Left colon (tissue), 2 donors: ENCODE data around the gene GLCCI1. TPM values are rescaled to one million over a fixed set of nuclear protein-coding genes. Genes with fewer than 3 reads are reported as not detected.

ENCODE experiments used
- ATAC-seq: fragments of 200-7000 bp; cut with Tn5 transposase; one replicate; pipeline ENCODE4 v1.9.1; 2020; ENCODE audit warnings: mild to moderate bottlenecking, moderate library complexity
- DNase-seq, 2 donors: peaks; one replicate each; pipeline ENCODE4 v3.0.0-alpha.2; 2020
- intact Hi-C, 2 donors: fragments of 100-400 bp; cut with DNase I in 1 of 2; cut with micrococcal nuclease in 1 of 2; formaldehyde crosslinking; loops; one replicate each; pipeline versions ENCODE4 v1.11.2 to v1.14.0; 2022; cut with DNase I, micrococcal nuclease
- total RNA-seq, 2 donors: library from RNA; stranded (reverse); fragmentation: NEBNext Ultra II Directional; extraction: Animal tissue kit (Norgen Biotek cat#: 25700); gene quantifications; one replicate each; pipeline ENCODE4 v1.2.1, GENCODE V29; 2021
- donor health status: DM: no; HTN: no; CAD: no.
- donor health status: DM: yes; HTN: yes; CAD: no.

GLCCI1 gene
- total RNA-seq, 2 donors from 2014 or later: 10.5 to 12.3 TPM

DNA sequence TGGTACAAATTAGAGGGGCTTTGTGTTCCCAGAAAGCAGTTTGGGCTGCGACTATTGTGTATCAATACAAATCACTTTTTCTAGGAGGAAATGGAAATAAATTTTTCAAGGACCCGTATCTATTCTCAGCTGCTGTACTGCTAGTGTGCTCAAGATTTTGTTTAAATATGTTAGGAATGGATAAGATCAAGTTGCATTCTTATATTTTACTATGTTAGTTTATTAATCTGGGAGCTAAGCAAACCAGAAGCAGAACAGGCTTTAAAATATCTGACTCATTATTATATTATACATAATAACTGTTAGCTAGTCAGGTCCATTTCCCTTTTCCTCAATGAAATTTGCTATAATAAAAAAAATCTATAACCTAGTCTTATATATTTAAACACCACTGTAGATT, 11.1 kb upstream of the GLCCI1 start:
- DNase-seq (no peak), ATAC-seq (no peak)
- intact Hi-C loops: no loop called here

- intact Hi-C loops: no loop called here
- DNase-seq: no peak
- ATAC-seq: no peak
Observed at GRCh38 chr7:7959979-7960670, 8.5 kb upstream of the GLCCI1 start.

DNA sequence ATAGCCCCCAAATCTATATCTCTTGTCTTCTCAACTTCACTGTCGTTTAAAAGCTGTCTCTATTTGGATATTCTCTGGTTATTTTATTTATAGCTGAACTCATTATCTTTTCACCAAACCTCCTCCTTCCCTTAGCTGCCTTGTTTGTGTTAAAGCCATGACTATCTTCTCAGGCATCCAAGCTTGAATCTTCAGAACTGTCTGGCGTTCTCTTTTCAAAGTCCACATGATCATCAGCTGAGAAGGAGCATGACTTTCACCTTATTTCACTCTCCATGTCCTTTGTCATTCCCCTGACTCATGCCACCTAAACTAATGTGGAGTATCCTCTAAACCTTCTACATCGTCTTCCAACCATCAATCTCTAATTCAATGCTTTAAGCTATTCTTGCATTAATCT, 5.7 kb upstream of the GLCCI1 start:
- intact Hi-C loops: no loop called here
- ATAC-seq (no peak), DNase-seq (no peak)

DNA sequence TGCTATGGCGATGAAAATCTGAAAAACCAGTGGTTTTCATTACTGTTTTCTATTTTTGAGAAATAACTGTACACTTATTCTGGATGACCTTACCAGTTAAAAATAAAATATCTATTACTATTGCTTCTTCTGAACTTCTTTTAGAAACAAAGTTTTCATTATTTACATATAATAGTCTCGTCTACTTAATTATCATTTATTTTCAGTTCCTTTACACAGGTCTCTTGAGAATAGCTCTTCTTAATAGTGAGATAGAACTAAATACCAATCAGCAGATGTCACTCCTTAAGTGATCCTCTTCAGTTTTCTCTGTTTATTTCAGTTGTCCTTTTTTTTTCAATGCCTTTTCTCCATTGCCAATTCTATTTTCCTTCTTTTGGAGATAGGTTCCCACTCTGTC, 4.3 kb upstream of the GLCCI1 start:
- intact Hi-C loops: no loop called here
- DNase-seq: no peak
- ATAC-seq: no peak

GRCh38 chr7:7964691-7965090, 3.9 kb upstream of the GLCCI1 start:
- intact Hi-C loops: no loop called here
- ATAC-seq (no peak), DNase-seq (no peak)

- DNase-seq (no peak), ATAC-seq (no peak)
- intact Hi-C loops: no loop called here
Observed at GRCh38 chr7:7965301-7965700, 3.3 kb upstream of the GLCCI1 start.

DNA sequence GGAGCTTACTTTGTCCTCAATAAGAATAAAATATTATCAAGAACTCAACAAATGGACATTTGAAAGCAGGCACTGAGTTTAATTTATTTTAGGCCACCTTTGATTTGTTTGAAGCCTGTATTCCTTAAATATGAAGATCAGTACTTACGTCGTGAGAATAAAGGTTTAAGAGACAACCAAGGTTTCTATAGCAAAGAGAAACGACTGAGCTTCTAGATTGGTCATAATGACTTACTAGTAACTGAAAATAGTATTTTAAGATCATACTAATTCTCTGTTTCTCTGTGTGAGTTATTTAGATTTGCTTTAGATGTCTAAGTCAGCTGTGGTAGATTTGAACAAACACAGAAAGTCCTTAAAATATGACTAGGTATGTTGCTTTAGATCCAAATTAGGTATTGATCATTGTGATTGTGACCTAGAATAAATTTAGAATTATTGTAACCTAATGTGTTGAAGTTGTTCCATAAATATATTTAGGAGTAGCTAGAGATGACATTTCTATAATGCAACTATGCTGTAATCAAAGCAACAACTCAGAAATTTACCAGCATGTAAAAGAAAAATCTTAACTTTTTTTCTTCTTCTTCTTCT, 2.4 kb upstream of the GLCCI1 start:
- no peak for ATAC-seq
- intact Hi-C loops: no loop called here
- DNase-seq: no peak

DNA sequence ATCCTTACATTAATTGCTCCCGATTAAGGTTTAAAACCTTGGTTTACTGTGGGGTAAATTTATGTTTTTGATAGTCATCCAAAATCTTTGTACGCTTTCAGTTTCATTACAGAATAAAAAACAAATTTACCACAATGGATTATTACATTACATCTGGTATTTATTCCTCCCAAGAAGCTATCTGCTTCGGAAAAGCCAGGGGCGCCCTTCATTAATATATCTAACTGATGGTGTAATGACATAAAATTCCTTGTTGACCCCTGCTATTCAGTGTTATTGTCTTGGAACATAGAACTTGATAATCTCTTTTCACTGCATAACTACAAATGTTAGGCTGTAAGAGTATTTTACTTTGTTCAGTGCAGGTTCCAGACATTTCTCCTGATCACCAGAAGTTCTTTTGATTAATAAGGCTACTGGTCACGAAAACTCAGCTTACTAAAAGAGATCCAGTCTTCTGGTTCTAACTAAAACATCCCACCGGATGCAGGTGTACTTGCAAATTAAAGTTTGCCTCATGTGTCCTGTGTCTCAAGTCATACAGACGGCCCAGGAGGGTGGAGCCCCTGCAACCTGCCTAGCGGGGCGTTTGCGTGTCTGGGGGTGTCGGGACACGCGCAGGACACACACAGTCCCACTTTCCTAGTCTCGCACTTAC, 581 bp upstream of the GLCCI1 start:
- DNase-seq (no peak), ATAC-seq (no peak)
- intact Hi-C loops: no loop called here

DNA sequence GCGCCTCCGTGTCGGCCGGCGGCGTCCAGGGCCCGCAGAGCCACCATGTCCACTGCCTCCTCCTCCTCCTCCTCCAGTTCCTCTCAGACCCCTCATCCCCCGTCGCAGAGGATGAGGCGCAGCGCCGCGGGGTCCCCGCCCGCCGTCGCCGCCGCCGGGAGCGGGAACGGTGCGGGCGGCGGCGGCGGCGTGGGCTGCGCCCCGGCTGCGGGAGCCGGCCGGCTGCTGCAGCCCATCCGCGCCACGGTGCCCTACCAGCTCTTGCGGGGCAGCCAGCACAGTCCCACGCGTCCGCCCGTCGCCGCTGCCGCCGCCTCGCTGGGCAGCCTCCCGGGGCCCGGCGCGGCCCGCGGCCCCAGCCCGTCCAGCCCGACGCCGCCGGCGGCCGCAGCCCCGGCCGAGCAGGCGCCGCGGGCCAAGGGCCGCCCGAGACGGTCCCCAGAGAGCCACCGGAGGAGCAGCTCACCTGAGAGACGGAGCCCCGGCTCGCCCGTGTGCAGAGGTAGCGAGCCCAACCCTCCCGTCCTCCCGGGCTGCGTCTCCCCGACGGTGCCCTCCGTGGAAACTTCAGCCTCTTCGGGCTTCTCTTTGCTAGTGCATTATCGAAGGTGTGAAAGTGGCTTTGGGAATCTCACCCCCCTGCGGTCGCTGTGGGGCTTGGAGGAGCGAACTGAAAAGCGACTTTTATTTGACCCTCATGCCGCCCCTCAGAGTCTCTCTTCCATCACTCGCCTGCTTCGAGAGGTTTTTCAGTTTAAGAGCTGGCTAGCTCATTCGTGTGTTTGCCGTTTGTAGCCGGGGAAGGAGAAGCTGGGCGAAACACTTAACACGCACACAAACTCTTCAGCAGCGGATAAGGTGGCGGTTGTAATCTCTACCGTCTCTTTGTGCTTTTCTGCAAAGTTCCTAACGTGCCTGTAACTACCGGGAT, 975 bp downstream of the GLCCI1 start:
- ATAC-seq (peak; percentile 15), DNase-seq (peak; percentile 38 to 56)
- intact Hi-C loops: loop anchor here in 1 of 2 donors (10.0 kb wide), 1 partner anchor 285 kb away; no protein-coding TSS in a partner anchor

DNA sequence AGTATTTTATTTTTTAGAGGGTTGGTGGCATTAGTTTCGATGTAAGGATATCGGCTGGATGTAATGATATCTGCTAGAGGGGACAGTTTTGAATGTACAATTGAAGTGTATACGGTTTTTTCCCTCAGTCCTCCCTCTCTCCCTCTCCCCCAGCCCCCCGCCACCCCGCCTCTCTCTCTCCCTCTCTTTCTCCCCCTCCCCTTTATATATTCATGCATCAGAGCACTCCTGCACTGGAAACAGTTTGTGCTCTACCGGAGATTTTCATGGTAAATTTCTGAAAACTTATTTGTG, 1.6 kb downstream of the GLCCI1 start:
- no peak for DNase-seq
- no peak for ATAC-seq
- intact Hi-C loops: loop anchor here in 1 of 2 donors (10.0 kb wide), 1 partner anchor 285 kb away; no protein-coding TSS in a partner anchor

DNA sequence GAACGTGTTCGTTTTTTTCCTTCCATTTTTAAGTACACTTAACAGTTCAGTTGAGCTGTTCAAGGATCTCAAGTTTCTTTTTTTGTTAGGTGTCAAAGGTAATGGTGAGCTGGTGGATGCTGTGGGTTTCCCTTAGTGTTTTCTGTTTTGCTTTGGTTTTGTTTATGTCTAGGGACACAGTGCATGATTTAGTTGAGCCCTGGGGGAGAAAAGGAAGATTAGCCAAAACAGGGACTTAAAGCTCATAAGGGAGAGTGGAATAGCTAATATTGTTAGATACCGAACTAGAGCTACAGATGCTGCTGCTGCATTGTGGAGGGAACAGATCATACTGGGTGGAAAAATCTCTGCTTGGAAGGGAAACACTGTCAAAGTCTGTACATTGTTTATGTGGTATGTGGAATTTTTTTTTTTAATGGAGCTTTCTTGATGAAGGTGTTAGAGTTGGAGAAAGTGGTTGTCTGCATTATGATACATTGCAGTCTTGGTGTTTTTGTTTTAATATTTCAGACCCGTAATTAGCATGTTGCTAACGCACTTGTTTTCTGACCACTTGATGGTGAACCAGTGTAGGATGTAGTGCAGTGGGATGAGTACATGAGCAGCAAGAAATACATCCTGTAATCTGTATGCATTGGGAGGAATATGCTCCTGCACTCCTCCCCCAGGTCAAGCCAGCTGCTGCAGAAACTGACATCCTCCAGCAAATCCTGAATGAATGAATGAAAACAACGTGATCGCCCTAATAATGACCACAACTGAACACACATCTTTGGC, 2.1 kb downstream of the GLCCI1 start:
- no peak for ATAC-seq

DNA sequence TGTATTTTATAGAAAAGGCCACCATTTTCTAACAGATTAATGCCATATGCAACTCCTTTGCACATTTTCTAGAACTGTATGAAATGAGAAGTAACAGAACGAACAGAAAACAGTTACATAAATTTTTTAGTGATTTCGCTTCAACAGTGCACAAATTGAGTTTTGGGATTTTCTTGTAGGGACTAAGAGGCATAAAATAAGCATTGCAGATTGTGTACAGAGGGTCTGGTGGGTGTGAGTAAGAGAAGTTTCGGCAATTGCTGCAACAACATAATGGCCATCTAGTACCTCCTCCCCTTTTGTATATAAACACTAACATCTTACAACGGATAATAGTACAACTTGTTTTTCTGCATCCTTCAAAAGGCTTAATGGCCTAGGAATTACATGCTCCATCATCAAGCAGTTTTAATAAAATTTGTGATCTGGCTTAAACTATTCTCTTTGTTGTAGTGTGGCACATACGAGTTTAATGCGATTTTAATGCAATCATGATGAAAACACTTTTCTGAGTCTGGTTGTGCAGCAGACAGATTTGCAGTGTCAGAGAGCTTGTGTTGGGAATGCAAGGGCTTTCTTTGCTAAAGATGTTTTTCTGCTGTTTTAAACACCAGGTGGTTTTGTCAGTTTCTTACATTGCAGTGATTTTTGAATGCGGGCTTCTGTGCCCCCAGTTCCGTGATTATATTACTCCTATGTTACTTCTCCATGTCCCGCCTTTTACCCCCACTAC, 2.9 kb downstream of the GLCCI1 start:
- ATAC-seq (no peak), DNase-seq (no peak)
- intact Hi-C loops: loop anchor here in 1 of 2 donors (10.0 kb wide), 1 partner anchor 287 kb away; no protein-coding TSS in a partner anchor

More for the DNA sequence above, 2.1 kb downstream of the GLCCI1 start:
- intact Hi-C loops: loop anchor here in 1 of 2 donors (10.0 kb wide), 1 partner anchor 286 kb away; no protein-coding TSS in a partner anchor
- no peak for DNase-seq

DNA sequence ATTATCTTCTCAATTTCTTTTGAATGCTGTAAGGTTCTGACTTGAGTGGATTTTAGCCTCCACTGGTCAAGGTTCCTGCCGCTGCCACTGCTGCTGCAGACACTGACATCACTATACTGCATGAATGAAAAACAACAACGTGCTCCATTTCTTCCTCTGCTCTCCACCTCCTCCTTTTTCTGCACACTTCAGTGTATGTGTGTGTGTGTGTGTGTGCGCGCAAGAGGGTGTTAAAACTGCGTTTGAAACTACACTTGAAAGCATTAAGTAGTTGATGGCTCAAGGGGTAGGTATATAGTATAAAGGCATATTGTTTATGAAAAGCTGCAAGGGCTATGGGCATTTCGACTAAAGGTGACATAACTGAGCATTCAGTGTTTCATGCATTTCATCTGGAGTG, 3.5 kb downstream of the GLCCI1 start:
- intact Hi-C loops: loop anchor here in 1 of 2 donors (10.0 kb wide), 1 partner anchor 287 kb away; no protein-coding TSS in a partner anchor
- no peak for ATAC-seq
- DNase-seq: no peak

DNA sequence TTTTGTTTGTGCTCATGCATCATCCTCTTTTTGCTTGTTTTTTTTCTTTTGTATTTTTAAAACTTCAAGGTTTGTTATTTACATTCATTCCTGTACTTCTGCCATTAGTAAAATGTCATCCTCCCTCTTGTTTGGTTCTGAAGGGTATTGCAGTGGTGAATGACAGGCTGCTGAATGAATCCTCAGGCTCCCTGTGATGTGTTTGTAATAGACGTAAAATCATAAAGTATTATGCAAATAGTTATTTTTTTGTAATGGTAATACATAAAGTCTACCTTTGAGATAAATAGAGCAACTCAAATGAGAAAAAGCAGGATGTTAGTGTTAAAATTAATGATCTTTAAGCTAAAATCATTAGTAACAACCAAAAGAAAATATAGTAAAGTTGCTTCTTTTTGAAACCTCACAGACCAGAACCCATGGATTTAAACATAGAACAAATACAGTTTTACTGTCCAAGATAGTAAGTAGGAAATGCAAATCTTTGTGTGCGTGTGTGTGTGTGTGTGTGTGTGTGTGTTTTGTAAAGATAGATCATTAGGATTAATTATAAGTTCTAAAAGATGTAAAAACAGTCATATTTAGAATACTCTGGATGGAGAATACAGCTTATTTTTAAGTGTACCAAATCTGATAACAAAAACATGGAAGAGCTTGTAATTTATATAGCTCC, 4.5 kb downstream of the GLCCI1 start:
- no peak for ATAC-seq
- no peak for DNase-seq
- intact Hi-C loops: loop anchor here in 1 of 2 donors (10.0 kb wide), 1 partner anchor 288 kb away; no protein-coding TSS in a partner anchor

DNA sequence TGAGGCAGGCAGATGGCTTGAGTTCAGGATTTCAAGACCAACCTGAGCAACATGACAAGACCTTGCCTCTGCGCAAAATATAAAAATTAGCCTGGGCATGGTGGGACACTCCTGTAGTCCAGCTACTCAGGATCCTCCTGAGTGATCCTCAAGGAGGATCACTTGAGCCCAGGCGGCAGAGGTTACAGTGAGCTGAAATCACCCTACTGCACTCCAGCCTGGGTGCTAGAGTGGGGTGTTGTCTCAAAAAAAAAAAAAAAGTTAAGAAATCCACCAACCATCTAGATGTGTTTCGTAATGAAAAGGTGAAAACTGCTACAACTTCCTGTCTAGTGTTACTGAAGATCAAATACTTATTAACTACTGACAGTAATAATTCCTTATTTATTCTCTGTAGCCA, 8.1 kb downstream of the GLCCI1 start:
- no peak for DNase-seq
- intact Hi-C loops: loop anchor here in 1 of 2 donors (10.0 kb wide), 1 partner anchor 292 kb away; no protein-coding TSS in a partner anchor
- ATAC-seq: no peak

GRCh38 chr7:7977774-7978173, 9.2 kb downstream of the GLCCI1 start:
- no peak for DNase-seq
- no peak for ATAC-seq
- intact Hi-C loops: loop anchor here in 1 of 2 donors (10.0 kb wide), 1 partner anchor 293 kb away; no protein-coding TSS in a partner anchor

- ATAC-seq: no peak
- intact Hi-C loops: loop anchor here in 1 of 2 donors (10.0 kb wide), 1 partner anchor 294 kb away; no protein-coding TSS in a partner anchor
- DNase-seq: no peak
Observed at GRCh38 chr7:7978860-7979259, 10.3 kb downstream of the GLCCI1 start.
